ENCODE data around the gene TRERF1.
"Not testable (repeated sequence)": the region's sequence is repeated elsewhere in the genome, so short reads cannot be mapped to it uniquely, and the experiment has no call there.

The TRERF1 gene, protein sequence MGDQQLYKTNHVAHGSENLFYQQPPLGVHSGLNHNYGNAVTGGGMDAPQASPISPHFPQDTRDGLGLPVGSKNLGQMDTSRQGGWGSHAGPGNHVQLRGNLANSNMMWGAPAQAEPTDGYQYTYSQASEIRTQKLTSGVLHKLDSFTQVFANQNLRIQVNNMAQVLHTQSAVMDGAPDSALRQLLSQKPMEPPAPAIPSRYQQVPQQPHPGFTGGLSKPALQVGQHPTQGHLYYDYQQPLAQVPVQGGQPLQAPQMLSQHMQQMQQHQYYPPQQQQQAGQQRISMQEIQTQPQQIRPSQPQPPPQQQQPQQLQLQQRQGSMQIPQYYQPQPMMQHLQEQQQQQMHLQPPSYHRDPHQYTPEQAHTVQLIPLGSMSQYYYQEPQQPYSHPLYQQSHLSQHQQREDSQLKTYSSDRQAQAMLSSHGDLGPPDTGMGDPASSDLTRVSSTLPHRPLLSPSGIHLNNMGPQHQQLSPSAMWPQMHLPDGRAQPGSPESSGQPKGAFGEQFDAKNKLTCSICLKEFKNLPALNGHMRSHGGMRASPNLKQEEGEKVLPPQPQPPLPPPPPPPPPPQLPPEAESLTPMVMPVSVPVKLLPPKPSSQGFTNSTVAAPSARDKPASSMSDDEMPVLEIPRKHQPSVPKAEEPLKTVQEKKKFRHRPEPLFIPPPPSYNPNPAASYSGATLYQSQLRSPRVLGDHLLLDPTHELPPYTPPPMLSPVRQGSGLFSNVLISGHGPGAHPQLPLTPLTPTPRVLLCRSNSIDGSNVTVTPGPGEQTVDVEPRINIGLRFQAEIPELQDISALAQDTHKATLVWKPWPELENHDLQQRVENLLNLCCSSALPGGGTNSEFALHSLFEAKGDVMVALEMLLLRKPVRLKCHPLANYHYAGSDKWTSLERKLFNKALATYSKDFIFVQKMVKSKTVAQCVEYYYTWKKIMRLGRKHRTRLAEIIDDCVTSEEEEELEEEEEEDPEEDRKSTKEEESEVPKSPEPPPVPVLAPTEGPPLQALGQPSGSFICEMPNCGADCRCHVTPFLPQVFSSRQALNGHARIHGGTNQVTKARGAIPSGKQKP (N-terminal part only)

DNA sequence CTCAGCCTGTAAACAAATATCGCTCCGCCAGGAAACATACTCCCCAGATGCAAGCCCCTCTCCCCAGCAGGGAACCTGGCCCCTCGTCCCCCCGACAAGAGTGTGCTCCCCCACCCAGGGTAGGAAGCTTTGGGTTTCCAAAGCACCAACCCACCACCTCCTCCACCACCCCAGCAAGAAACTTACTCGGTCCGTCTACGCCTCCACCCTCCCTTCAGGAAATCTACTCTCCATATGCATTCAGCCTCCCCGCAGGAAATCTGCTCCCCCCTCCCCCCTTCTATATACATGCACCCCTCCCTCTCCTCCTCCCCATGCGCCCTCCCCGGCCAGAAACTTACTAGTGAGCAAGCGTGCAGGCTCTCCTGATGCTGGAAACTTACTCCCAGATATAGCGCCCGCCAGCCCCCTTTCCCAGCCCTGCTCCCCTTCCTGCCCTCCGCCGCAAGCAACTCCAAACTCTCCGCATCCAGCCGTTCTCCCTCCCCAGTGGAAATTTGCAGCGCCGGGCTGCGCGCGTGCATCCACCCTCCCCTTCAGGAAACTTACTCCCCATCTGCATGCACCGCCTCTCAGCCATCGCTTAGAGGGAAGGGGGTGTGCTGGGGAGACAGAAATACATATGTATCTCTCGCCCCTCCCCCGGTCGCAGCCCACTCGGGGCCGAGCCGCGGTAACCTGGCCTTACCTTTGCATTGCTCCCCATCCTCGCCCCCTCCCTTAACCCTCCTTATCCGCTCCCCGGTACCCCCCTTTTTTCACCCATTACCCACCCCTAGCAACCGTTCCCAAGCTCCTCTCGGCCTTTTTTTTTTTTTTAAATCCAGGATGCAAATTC, at the start of gene TRERF1:
TSS of gene TRERF1 (minus strand) at position 594 of the 838 bp plus-strand sequence. CDS start 182,336 bp downstream, outside the sequence.
- in situ Hi-C loops (cut with MboI; ENCODE audit: low sequenced_read_pairs), result no loop called here

DNA sequence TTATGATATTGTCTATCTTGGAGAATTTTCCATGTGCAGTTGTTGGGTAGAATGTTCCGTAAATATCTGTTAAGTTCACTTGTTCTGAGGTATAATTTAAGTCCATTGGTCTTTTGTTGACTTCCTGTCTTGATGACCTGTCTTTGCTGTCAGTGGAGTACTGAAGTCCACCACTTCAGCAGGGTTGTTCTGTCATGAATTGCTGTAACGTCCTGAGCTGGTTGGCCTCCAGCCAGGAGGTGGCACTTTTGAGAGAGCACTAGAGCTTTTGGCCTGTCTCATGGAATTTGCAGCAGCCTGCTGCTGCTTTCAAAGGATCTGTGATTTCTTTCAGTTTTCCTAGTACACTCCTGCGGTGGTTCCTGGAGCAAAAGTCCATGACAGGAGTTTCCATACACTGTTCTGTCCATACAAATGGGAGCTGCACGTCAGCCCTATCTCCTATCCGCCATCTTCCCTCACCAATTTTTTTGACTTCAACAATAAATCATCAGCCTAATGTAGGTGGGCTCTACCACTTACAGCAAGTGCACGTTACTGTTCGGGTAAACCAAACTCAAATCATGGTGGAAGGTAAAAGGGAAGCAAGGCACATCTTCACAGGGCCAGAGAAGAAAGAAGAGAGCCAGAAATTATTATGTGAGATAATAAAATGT, 46.9 kb upstream of the TRERF1 start:
- in situ Hi-C loops (cut with MboI; ENCODE audit: low sequenced_read_pairs), result no loop called here

DNA sequence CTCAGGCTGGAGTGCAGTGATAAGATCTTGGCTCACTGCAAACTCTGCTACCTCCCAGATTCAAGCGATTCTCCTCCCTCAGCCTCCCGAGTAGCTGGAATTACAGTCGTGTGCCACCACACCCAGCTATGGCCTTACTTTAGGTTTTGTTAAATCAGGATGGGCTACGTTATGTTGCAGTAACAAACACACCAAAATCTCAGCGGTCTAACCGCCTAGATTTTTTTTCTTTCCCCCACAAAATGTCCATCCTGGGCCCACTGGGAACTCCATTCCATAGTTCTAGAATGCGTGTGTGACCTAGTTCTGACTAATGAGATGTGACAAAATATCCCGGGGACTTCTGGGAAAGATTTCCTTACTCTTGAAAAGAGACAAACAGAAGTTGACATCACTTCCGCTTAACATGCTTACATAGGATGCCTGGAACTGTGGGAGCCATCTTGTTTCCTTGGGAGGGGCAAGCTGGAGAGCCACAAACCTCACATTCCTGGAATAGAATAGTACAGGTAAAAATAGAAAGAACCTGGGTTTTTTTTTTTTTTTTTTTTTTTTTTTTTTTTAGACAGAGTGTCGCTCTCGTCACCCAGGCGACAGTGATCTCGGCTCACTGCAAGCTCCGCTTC, 42.3 kb upstream of the TRERF1 start:
- in situ Hi-C loops (cut with MboI; ENCODE audit: low sequenced_read_pairs), result no loop called here

DNA sequence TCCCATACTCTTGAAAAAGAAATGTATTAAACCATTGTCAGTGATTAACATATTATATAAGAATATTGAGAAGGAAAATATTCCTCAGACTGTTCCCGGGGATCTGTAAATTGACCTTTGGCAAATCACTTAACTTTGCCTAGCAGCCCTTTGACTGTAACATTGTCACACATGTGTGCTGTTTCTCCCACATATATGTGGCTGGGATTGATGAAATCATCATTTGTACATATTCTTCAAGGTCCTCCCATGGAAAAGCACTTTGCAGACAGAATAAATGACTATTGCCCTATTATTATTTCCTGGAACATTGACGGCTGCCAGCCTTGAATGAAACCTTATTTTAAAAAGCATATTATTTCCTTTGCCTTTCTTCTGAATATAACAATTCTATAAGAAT, 36.4 kb upstream of the TRERF1 start:
- in situ Hi-C loops (cut with MboI; ENCODE audit: low sequenced_read_pairs), result no loop called here

DNA sequence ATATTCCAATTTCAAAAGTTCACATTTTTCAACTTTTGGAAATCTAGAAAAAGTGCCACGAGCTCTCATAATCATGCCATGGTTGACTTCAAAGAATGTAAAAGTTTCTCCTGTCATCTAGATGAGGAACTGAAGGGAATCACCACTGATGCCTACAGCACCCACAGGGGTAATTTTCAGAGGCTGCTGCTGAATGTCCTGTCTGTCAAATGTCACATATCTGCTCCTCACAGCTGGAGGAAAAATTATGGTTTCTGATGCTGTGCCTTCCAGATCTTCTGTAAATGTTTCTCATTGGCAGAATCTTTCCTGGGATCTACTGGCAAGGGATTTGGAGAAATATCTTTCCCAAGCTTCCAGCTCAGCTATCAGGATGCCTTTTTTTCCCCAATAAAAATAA, 32.5 kb upstream of the TRERF1 start:
- in situ Hi-C loops (cut with MboI; ENCODE audit: low sequenced_read_pairs), result no loop called here

DNA sequence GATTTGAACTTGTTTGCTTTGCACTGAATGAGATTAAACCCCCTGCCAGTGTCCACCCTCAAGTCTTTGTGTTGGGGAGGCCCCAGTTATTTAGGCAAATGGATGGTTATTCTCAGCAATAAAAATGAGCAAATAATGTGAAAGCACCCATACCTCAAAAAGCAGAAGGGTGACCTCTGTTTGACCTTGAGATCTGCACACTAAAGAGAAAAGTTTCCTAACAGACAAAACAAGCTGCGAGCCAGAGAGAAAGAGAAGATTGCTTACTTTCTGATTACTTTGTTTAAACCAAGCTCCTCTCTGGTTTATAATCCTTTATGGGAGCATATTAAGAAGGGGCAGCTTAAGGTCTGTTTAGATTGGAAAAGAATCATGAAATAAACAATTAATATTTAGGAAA, 30.4 kb upstream of the TRERF1 start:
- in situ Hi-C loops (cut with MboI; ENCODE audit: low sequenced_read_pairs), result no loop called here

DNA sequence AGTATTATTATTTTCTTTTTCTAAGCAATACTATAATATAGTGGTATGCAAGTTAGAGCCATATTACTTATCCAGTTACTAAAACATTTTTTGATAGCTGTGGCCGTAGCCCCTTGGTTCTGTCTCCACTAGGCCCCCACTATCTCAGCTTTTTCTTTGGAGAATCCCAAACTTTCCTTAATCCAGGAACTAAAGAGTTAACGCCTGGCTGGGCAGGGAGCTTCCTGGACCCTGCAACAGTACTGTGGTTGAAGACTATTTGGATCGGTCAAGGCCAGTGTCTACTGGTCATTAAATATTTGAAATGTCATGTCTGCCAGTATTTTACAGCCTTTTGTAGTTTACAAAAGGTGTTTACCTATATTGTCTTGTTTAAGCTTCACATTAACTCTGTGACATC, 20.0 kb upstream of the TRERF1 start:
- in situ Hi-C loops (cut with MboI; ENCODE audit: low sequenced_read_pairs), result no loop called here

DNA sequence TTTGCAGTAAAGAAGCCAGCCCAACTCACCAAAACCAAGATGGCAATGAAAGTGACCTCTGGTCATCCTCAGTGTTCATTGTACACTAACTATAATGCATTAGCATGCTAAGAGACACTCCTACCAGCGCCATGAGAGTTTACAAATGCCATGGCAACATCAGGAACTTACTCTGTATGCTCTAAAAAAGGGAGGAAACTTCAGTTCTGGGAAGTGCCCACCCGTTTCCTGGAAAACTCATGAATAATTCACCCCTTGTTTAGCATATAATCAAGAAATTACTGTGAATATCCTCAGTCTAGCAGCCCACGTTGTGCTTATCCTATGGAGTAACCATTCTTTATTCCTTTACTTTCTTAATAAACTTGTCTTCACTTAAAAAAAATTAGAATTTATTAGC, 19.4 kb upstream of the TRERF1 start:
- in situ Hi-C loops (cut with MboI; ENCODE audit: low sequenced_read_pairs), result no loop called here

DNA sequence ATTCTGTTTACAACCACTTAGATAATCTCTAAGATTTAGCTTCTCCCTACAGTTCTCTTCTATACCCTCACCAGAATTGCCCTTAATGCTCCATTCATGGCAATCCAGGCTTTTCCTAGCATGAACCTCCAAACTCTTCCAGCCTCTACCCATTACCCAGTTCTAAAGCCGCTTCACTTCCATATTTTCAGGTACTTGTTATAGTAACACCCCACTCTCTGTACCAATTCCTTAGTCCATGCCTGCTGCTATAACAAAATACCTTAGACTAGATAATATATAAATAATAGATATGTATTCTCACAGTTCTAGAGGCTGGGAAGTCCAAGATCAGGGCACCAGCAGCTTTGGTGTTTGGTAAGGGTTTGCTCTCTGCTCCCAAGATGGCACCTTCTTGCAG, 16.5 kb upstream of the TRERF1 start:
- in situ Hi-C loops (cut with MboI; ENCODE audit: low sequenced_read_pairs), result no loop called here

DNA sequence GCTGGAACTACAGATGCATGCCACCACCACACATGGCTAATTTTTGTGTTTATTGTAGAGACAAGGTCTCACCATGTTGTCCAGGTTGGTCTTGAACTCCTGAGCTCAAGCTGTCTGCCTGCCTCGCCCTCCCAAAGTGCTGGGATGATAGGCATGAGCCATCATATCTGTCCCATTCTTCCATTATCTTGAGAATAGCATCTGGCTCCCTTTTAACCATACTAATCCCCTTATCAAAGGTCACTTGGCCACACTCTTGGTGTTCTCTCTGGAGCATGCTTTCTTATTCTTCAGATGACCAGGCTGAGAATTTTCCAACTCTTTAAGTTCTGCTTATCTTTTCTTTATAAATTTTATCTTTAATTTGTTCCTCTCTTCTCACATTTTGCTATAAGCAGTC, 15.9 kb upstream of the TRERF1 start:
- in situ Hi-C loops (cut with MboI; ENCODE audit: low sequenced_read_pairs), result no loop called here

DNA sequence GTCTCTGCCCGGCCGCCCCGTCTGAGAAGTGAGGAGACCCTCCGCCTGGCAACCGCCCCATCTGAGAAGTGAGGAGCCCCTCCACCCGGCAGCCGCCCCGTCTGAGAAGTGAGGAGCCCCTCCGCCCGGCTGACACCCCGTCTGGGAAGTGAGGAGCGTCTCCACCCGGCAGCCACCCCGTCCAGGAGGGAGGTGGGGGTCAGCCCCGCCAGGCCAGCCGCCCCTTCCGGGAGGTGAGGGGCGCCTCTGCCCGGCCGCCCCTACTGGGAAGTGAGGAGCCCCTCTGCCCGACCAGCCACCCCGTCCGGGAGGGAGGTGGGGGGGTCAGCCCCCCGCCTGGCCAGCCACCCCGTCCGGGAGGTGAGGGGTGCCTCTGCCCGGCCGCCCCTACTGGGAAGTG, 14.7 kb upstream of the TRERF1 start:
- in situ Hi-C loops (cut with MboI; ENCODE audit: low sequenced_read_pairs), result not testable (repeated sequence)

DNA sequence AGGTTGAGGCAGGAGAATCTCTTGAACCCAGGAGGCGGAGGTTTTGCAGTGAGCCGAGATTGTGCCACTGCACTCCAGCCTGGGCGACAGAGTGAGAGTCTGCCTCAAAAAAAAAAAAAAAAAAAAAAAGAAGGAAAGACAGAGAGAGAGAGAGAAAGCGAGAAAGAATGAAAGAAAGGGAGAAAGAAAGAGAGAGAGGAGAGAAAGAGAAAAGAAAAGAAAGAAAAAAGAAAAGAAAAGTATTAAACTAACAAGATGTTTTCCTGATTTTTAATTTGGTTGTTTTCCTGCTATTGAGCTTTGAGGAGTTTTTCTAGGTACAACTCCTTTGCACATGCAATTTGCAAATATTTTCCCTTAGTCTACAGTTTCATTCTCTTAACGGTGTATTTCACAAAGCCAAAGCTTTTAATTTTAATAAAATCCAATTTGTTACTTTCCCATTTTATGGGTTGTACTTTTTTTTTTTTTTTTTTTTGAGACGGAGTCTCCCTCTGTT, 10.8 kb upstream of the TRERF1 start:
- in situ Hi-C loops (cut with MboI; ENCODE audit: low sequenced_read_pairs), result no loop called here

DNA sequence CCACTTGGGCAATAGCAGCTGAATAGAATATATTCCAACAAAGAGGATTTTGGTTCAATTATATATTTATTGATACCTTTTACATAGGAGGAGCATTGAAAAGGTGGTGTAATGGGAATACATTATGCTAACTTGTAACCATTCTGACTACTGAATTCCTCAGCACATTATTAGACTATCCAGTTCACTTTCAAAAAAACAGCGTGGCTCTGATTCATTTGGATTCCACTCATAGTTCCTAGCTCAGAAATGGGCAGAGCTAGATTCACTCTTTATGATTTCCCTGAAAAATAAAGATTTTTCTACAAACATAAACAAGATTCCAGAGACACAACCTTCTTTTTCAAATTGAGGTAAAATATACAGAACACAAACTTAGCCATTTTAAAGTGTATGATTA, 9.2 kb upstream of the TRERF1 start:
- in situ Hi-C loops (cut with MboI; ENCODE audit: low sequenced_read_pairs), result no loop called here

DNA sequence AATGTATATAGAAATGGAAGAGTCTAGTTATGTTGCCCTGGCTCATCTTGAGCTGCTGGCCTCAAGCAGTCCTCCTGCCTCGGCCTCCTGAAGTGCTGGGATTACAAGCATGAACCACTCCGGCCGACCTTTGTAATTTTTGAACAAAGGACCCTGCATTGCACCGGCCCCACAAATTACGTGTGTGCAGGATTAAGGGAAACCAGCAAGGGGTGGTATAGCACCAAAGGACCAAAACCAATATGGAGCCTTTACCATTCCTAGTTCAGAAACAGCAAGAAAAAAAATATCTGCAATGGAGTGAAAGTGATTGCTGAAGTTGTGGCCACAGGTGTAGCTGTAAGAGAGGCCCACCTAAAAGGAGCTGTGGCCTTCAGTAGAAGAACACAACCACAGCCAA, 8.2 kb upstream of the TRERF1 start:
- in situ Hi-C loops (cut with MboI; ENCODE audit: low sequenced_read_pairs), result no loop called here

DNA sequence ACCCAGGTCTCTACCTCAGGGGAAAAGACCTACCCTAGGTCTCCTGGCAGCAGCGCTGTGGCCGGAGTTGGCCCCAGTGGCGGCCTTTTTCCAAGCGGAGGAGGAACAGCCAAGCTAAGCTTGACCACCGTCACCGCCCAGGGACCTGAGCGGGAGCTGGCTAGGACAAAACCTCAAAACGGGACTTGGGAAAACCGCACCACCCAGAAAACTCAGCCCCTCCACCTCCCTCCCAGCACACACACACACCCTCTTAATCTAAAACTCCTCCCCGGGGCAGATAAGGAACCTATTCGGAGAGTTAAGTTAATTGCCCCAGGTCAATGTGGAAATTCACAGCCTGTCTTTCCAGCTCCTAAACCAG, 2.7 kb upstream of the TRERF1 start:
- in situ Hi-C loops (cut with MboI; ENCODE audit: low sequenced_read_pairs), result no loop called here

DNA sequence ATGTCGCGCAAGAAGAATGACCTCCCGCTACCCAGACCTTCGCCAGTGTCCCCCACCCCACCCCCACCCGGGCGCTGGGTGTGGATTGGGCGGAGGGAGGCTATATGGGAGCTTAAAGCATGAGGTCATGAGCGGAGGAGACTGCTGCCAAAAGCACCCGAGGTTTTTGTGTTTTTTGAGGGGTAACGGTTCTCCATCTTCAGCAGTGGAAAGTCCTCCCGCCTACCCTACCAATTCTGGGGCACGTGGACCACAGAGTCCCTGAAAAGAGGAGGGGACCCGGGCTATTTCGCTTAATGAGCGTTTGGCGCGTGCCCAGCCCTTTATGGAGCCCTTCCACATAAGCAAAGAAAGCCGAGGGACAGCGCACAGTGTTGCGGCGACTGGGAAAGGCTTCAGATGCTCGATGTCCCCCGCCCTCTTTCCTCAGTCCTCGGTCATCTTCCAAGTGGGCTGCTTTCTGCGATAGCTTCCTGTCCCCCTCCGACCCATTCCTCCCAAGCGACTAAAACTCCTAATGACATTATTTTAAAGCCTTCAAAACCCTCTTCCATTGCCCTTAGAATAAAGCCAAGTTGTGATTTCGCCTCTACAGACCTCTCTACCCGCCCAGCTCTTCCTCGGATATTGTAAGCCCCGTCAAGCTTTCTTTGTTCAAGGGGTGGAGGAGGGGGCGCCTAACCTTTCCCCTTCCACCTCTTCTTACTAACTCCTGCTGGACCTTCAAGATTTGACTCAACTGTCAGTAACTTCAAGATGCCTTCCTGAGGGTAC, 2.1 kb upstream of the TRERF1 start:
- in situ Hi-C loops (cut with MboI; ENCODE audit: low sequenced_read_pairs), result no loop called here

DNA sequence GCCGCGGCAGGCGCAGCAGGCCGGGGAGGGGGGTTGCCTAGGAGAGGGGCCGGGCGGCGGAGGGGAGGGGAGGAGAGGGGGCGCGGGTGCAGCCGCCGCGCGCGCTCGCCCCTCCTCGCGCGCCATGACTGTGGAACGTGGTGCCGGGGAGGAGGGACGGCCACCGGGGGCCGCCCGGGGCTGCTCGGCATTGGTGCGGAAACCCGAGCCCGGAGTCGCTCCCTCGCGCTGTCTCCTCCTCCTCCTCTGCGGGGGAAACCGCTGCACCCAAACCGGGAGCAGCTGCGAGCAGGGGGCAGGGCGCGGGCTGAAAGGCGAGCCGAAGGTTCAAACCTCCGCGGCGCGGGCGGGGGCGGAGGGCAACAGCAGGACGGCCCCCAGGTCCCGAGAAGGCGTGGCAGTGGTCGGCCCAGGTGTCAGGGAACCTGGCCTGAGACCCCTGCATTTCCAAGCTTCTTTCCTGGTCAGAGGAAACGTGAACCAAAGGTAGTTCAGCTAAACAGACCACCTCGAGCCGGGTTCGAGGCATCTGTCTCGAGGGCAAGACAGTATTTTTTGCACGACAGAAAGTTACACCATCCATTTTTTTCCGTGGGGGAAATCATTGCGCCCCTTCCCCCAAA, 1.4 kb upstream of the TRERF1 start:
- in situ Hi-C loops (cut with MboI; ENCODE audit: low sequenced_read_pairs), result no loop called here

DNA sequence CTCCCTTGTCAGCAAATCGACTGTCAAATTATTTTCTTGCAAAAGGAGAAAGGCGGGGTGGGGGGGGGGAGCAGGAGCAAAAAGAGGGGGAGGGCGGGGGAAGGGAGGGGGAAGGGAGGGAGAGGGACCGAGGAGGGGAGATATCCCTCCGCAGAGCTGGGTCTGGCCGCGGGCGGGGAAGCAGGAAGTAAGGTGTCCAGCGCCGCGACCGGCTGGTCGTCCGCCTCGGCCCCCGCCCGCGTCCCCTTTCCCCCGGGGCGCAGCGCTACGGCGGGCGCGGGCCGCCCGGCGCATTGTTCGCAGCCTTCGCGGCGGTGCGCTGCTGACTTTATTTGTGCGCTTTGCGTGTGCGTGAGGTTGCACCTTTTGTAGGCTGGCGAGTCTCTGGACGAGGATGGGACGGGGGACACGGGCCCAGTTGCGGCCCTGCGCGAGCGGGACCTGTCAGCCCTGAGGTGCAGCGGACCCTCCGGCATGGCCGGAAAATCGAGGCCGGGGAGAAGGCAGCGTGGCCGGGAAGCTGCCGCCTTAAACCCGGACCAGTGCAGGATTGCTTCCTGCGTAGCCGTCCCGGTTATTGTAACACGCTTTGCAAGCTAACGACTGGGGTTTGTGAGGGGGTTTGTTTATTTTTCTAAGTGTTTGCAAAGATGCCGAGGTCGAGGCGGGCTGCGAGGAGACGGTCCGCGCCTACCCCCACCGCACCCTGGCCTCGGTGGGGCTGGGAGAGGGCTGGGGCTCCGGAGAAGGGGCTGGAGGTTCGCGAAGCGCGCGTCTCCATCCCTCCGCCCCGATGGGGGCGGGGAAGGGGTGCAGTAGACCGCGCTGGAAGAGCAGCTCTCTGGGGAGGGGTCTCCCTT, 675 bp upstream of the TRERF1 start:
- in situ Hi-C loops (cut with MboI; ENCODE audit: low sequenced_read_pairs), result no loop called here
